ENCODE measurements around the gene PEMT.

The PEMT gene

DNA sequence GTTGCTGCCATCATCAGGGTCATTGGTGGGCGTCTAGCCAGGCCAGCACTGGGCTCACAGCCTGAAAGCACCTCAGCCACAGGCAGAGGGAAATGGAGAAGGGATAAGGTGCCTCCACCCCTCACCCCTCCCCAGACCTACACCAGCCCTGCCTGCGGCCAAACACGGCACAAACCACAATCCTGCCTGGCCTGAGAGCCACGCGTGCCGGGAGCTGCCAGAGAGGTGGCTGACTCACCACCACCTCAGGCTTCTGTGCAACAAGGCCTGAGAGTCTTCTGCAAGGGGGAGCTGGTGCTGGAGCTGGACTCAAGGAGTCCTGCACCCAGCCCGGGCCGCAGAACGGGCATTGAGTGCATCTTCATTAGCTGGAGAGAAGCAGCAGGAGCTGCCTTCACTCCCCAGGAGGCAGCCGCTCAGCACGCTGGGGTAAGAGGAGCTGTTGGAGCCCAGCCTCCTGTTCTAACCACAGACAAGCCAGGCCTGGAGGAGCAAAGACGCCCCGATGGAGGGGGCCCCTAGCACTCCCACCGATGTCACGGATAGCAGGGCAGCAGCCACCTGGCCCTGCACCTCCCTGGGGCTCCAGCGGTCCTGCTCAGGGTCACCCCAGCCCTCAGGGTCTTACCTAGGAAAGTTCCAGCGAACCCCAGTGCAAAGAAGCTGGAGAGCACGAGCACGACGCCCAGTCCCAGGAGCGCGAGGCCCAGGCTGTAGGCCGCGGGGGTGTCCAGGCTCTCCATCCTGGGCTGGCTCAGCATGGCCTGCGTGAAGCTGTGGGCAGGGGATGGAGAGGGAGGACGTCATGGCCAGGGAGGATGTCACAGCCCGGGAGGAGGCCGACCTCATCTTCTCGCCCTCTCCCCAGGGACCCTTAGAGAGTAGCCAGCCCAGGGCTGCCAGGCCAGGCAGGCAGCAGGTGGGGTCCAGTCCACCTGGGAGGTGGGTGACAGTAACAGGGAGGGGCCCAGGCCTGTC is 79.3 kb downstream of the PEMT start:
- no peak for DNase-seq

- no peak for DNase-seq
These were observed 80.2 kb downstream of the PEMT start for GRCh38 chr17:17511293-17511741.

GRCh38 chr17:17510456-17511292 is 80.8 kb downstream of the PEMT start:
- DNase-seq = no peak

- DNase-seq = no peak
These were observed 81.7 kb downstream of the PEMT start for GRCh38 chr17:17509601-17510425.

DNA sequence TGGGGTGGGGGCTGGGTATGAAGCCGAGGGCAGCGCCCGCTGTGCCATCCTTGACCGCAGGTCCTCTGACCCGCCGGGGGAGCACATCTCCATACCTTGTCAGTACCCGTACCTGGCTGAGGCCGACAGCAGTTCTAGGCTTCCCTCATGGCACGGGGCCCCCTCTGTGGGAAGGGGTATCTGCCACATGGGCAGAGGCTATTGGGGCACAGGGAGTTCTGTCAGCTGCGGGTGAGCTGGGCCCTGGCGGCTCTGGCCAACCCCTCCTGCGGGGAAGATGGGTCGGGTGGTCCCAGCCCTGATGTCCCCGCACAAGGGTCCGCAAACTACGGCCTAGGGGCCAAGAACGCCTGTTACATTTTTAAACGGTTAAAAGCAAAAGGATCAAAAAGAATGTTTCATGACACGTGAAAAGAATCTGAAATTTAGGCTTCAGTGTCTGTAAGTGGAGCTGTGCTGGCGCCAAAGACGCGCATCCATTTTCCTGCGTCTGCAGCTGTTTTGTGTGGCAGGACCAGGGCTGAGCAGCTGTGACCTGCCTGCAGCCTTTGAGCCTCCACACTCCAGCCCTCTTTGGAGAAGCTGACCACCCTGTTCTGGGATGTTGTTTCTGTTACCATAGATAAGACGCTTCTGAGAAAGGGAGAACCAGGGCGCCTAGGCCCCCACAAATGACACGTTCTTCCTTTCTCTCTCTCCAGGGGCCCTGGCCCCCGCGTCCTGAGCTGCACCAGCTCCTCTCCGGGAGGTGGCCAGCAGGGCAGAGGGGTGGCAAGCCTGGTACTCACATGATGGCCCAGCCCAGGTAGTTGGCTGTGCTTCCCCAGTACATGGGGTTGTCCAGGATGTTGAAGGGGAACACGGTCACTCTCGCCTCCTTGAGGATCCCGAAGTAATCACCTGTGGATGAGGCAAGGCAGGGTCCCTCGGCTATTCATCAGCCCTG is 82.6 kb downstream of the PEMT start:
- no peak for DNase-seq

GRCh38 chr17:17508019-17508535 is 83.4 kb downstream of the PEMT start:
- DNase-seq = no peak

GRCh38 chr17:17507465-17508011 is 84.0 kb downstream of the PEMT start:
- DNase-seq = no peak

GRCh38 chr17:17506893-17507464 is 84.5 kb downstream of the PEMT start:
- DNase-seq = no peak

- DNase-seq = no peak
These were observed 85.2 kb downstream of the PEMT start for GRCh38 chr17:17506181-17506741.

GRCh38 chr17:17505610-17506171 is 85.8 kb downstream of the PEMT start:
- DNase-seq = no peak

DNA sequence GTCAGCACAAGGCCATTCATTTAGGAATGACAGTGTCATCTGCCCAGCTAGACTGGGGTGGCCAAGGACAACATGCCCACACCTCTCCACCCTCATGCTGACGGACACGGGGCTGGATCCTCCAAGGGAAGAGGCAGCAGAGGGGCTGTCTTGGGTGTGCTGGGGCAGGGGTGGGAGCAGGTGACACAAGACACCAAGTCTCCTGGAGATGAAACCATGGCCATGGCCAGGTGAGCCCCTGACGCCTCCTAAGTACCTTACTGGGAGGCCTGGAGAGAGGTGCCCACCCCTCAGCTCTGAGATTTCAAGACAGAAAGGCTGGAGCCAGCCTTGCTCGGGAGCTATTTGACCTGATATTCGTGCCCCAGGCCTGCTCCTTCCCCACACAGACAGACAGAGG is 86.4 kb downstream of the PEMT start:
- no peak for DNase-seq

DNA sequence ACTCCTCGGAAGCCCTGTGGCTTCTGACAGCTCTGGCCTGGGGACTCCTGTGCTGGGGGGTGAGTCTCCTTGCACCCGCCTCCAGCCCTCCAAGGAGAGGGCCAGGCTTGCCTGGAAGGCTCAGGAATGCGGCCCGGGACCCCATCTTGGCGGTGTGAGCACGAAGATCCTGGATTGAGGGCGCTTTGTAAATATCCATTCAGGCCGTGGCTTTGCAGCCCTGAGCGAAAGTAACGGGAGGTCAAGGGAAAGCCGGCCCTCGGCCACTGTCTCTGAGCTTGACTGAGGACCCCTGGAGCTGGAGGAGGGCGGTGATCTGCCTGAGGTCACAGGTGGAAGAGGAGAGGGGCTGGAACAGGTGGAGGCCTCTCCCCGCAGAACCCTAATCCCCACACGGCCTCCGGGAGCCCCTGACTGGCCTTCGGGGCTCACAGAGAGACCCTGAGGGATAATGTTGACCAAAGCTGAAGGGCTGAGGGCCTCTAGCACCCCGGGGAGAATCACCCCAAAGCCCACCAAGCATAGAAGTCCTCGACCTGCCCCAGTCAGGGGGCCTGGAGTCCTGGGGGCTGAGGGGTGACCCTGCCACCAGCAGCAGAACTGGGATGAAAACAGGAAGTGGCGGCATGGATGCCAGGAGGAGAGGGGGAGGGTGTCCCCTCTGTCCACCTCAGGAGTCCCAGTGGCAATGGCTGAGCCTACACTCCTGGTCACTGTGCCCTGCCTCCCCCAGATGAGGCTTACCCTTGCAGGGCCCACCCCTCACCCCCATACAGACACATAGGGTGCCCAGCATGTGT is 87.0 kb downstream of the PEMT start:
- DNase-seq = no peak

- no peak for DNase-seq
These were observed 87.9 kb downstream of the PEMT start for GRCh38 chr17:17503566-17504130.

- no peak for DNase-seq
These were observed 88.6 kb downstream of the PEMT start for GRCh38 chr17:17502741-17503565.

GRCh38 chr17:17500999-17501605 is 90.4 kb downstream of the PEMT start:
- DNase-seq = no peak

GRCh38 chr17:17499402-17500145 is 91.9 kb downstream of the PEMT start:
- DNase-seq = no peak

Data from NCI-H2029 treated with DMSO at 0.1 percent for 48 hours (cell line).